GM18858 (cell line): ENCODE results near the gene NFXL1.
"Not testable (repeated sequence)": the region's sequence is repeated elsewhere in the genome, so short reads cannot be mapped to it uniquely, and the experiment has no call there.

ENCODE experiments used
- ATAC-seq: cut with Tn5 transposase; IDR thresholded peaks from one replicate; pipeline ENCODE4 v1.9.1; 2021; ENCODE audit not compliant: unreplicated experiment

The NFXL1 gene

DNA sequence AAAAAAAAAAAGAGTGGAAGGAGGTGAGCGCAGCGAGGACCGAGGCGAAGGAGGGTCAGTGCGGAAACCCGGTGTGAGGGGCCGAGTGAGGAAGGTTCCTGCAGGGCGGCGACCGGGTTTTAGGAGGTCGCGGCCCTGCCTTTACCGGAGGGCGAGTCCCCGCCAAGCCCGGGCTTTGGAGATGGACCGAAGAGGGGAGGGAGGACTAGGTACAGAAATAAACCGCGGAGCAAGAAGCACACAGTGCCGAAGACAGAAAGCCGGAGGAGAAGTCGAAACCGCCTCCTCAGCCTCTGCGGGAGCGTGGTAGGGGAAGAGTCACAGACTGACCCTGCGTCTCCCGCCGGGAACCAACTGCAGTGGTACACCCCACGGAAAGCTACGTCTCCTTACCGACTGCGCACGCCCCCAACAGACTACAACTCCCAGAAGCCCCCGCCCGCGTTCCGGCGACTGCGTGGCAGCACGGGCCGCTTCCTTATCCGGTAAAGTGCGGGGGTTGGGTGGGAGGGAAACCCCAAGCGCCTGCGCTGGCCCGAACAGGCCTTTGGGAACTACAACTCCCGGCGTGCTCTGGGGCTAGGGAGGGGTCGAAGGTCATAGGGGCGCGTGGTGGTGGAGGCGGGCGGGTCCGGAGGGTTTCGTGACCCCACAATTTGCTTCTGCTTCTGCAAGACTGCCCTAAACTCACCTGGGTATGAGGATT, at the start of gene NFXL1:
Gene NFXL1 (minus strand): TSS at position 364 of the 706 bp plus-strand sequence. CDS start 380 bp downstream, outside the sequence.
- peak; percentile 95 for ATAC-seq

DNA sequence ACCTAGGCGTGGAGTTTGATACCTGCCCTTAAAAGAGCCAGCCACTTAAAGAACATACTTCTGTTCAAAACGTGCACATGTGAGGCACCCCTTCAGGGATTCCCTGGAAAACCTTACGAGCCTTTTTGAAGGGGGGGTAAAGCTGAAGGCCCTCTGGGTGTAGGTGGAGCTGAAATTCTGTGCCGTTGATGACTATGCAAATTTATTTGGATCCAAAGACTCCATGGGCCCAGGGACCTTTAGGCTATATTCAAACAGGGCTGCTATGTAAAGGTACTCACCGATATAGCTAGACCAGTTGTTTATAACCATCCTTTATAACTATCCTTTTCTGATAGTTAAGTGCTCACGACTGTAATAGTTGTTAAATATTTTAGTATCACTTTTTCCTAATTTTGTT, 40.3 kb upstream of the NFXL1 start:
- ATAC-seq, result no peak

DNA sequence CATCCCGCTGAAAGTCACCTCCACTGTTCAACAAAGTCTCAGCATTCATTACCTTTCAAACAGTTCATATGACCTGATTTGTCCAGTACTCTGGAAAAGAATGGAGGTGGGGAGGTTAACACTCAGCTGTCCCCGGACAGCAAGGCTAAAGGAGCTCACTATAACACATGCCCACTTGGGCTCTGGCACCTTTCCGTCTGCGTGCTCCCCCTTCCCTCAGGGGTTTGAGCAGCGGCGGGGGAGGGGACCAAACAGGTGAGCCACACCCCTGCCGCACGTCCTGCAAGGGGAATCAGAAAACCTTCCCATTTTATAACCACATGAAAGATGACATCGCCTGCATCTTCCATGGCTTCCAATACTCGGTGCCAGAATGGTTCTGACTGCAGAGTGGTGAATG, 39.9 kb upstream of the NFXL1 start:
- no peak for ATAC-seq

DNA sequence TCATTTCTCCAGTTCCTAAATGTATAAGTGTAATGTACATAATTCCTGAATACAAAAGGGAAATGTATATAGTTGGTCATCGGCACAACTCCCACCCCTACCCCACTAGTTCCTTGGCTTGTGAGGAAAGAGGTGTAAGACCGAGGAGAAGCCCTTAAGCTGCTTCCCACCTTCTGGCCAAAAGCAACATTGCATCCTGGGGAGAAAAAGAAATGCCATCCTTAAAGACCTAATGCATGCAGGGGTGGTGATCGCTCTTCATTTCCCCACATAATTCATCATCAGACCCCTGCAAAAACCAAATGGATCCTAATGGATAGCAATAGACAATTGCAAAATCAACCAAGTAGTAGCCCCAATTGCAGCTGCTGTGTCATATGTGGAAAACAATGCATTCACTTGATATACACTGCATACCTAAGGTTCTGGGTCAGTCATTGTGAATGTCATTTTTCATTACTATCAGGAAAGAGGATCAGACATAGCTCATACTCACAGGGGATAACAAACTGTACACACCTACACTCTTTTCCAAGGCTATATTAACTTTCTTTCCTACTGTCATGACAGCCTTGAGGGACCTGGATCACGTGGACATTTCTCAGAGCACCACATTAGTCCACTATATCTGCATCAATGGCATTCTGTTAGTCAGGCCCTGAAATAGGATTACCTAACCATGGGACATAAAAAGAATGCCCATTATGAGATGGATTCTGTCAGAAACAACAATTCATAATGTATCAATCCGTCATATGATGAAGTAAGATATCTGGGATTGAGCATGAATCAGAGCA, 31.7 kb upstream of the NFXL1 start:
- no peak for ATAC-seq

DNA sequence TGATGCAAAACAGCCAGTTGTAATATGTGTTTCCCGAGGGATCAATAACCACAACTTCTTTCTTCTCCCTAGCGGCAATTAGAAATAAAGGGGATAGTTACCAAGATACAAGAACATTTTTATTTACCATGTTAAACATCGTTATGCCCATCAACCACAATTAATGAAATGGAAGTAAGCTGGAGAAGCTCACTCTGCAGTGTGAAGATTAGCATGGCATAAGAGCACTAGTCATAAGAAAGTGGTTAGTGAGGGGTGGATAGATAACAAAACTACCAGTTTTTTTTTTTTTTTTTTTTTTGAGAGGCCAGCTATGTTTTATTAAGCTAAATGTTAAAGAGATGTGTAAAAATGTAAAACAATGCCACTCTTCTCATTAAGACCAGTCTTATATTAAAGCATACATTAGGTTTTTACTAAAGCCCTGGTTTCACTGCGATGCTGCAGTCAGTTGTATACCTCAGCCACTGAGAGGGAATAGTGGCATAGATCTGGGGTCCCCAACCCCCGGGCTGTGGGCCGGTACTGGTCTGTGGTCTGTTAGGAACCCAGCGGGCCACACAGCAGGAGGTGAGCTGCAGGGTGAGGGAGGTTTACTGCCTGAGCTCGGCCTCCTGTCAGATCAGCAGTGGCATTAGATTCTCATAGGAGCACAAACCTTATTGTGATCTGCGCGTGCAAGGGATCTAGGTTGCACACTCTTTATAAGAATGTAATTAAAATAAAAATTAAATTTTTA, 27.9 kb upstream of the NFXL1 start:
- no peak for ATAC-seq

DNA sequence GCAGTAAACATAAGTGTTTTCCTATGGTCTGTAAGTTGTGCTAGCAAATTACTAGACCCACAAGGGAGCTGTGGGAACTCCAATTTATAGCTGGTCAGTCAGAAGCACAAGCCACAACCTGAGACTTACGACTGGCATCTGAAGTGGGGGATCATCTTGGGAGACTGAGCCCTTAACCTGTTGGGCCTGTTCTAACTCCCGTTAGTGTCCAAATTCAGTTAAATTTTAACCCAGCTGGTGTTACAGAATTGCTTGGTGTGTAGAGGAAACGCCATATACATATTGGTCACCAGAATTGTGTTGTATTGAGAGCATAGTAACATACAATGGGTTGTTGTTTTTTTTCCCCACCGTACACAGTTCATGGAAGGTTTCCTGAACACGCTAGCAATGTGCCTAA, 25.1 kb upstream of the NFXL1 start:
- ATAC-seq, result no peak

DNA sequence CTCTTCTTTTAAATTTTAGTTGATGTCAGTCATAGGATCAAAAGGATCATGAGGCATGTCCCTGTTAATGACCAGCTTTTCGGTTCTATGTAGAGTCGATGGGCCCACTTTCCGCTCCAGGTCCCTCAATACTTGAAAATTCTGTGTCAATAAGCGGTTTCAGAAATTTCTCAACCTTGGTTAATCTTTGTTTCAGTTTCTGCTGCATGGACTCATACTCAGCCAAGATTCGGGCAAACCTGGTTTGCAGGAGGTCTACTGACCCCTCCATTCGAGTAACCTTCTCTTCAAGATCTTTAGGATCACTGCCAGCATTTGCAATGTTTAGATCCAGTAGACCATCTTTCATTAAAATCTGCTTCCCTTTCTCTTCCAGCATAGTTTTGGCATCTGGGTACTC, 22.0 kb upstream of the NFXL1 start:
- no peak for ATAC-seq

DNA sequence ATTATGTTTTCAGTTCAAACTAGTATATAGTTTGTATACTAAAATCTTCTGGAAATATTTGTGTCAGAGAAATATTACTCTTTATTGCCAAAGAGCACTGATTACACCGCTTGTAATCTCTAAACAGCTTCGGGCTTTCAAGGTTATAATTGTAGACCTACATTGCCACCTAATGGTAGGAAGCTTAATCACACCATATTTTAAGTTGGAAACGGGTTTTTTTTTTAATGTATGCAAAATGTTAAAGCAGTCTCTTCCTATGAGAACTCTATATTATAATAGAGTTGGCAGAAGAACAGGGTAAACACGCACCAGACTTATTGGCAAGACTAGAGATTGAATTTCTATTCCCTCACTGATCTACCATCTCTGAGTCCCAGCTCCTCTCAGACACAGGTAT, 19.5 kb upstream of the NFXL1 start:
- peak; percentile 59 for ATAC-seq

DNA sequence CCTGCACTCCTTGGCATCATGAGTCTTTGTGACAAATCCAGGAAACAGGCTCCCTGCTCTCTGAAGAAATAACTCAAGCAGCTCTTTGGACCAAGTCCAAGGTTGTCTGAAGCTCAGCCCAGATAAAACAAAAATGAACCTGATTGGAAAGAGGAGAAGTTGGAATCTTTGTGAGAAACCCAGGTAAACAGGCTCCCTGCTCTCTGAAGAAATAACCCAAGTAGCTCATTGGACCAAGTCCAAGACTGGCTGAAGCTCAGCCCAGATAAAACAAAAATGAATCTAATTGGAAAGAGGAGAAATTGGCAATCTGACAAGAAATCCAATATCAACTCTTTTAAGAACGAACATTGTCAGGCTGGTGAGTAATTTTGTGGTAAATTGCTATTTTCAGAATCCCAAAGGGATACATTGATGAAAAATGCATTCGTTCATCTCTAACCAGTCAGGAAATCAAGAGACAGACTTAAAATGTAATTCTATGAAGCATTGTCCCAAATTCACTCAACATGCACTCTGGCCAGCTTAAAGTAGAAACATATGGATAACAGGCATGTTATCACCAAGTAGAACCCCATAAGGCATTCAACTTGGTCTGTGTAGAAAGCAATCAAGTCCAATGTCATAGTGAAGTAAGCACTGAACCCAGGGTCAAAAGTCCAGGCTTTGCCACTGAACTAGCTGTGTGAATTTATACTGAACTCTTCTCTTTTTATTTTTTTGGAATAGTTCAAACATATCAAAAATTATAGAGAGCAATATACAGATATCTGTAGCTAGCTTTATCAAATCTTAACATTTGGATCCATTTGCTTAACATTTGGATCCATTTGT, 16.8 kb upstream of the NFXL1 start:
- no peak for ATAC-seq

DNA sequence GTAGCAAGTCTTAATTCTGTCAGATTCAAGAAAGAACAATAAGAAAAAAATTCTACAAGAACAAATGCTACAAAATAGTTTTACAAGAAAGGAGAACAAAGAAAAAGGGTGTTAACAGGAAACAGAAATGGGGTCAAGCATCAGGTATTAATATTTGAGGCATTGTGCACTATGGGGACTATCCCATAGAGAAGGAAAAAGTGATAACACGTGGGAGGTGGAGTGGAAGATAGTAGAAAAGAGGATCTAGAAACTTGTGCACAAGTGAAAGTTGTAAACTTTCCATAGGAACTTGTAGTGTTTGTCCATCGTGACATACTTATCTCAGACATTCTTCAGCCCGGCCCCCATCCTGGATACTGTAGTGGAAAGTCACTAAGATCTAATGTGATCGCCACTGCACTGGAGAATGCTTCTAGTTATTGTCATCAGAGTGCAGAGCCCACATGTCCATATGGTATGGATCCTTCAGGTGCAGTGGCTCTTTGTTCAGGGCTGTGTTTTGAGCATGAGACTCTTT, 15.4 kb upstream of the NFXL1 start:
- ATAC-seq, result no peak

DNA sequence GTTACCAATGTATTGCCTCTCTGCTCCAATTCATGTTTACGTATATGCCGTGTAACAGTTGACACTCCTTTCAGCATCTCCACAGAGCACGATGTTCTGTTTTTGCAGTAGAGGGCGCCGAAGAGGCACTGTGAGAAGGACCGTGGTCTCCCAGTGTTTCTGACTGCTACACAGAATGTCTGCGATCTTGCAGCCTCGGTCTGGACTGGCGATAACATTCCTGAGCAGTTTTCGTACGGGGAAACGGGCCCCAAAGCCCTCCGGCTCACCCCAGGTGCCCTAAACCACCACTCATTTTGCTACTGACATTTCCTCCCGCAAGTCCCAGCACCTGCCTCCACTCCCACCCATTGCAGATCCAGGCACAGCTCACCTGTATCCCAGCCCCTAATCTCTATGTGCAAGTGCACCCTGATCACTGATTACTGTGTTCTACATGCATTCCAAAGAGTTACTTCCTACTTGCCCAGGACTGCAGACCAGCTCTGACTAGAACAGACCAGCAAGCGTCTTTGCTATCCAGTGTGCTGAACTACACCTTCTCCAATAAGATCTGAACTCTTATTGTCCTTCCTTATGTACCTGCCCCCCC, 12.4 kb upstream of the NFXL1 start:
- peak; percentile 90 for ATAC-seq

DNA sequence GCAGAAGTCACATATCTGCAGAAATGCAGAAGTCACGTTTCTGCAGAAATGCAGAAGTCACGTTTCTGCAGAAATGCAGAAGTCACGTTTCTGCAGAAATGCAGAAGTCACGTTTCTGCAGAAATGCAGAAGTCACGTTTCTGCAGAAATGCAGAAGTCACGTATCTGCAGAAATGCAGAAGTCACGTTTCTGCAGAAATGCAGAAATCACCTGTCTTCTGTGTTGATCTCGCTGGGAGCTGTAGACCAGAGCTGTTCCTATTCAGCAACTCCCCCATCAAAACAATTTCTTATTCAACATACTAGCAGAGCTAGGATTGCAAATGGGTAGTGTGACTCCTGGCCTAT, 8.9 kb upstream of the NFXL1 start:
- ATAC-seq, result not testable (repeated sequence)

DNA sequence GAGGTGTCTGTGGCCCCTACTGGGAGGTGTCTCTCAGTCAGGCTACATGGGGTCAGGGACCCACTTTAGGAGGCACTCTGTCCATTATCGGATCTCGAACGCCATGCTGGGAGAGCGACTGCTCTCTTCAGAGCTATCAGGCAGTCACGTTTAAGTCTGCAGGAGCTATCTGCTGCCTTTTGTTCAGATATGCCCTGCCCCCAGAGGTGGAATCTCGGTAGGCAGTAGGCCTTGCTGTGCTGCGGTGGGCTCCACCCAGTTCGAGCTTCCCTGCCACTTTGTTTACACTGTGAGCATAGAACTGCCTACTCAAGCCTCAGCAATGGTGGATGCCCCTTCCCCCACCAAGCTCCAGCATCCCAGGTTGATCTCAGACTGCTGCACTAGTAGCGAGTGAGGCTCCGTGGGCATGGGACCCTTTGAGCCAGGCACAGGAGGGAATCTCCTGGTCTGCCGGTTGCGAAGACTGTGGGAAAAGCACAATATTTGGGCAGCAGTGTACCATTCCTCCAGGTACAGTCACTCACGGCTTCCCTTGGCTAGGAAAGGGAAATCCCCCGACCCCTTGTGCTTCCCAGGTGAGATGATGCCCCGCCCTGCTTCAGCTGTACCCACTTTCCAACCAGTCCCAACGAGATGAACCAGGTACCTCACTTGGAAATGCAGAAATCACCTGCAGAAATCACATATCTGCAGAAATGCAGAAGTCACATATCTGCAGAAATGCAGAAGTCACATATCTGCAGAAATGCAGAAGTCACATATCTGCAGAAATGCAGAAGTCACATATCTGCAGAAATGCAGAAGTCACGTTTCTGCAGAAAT, 8.3 kb upstream of the NFXL1 start:
- not testable (repeated sequence) for ATAC-seq

DNA sequence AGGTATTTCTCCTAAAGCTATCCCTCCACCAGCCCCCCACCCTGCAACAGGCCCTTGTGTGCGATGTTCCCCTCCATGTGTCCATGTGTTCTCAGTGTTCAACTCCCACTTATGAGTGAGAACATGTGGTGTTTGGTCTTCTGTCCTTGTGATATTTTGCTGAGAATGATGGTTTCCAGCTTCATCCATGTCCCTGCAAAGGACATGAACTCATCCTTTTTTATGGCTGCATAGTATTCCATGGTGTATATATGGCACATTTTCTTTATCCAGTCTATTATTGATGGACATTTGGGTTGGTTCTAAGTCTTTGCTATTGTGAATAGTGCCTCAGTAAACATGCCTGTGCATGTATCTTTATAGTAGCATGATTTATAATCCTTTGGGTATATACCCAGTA, 2.8 kb upstream of the NFXL1 start:
- ATAC-seq, result not testable (repeated sequence)

DNA sequence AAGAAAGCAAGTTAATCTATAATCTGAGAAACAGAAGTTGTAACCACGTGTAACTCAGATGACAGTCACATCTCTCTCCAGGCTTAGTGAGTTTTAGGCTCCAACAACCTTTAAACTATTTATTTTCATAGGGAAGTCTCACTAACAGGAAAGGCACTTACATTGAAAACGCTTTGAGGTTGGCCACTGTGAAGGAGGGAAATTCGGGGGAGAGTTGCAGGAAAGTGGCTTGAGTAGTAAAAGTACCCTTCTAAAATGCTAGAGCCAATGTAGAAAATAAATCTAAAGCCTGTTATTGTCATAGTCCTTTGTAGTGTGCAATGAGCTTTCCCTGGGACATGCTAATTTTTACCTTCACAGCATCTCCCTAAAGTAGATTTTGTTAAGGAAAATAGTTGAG, 995 bp upstream of the NFXL1 start:
- ATAC-seq, result no peak

DNA sequence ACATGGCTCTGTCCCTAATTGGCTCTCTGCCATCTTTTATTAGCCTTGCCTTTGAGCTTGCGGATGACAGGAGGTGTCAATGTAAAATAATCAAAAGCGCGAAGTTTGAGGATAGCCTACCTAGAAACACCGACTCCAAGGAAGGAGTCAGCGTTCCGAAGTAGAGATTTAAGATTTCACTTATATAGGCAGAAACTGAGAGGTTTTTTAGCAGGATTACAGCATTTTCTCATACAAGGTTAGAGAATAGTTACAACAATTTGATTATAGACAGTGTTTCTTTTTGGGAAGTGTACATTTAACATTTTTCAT, 499 bp upstream of the NFXL1 start:
- peak; percentile 7 for ATAC-seq

DNA sequence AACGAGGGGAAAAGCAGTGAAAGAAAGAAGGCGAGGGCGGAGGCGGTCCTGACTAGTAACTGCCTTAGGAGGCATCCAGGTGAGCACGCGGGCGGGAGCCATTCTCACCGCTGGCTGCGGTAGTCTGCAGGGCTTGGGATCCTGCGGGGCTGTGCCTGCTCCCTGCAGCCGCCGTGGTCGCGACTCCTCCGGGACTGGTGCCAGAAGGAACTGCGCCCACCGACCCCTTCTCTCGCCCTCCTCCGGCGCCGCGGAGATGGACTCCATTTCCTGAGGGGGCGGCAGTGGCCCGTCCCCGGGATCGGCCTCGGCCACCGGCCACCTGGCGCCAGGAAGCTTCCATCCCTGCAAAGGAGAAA, 543 bp downstream of the NFXL1 start:
- ATAC-seq, result peak; percentile 6

DNA sequence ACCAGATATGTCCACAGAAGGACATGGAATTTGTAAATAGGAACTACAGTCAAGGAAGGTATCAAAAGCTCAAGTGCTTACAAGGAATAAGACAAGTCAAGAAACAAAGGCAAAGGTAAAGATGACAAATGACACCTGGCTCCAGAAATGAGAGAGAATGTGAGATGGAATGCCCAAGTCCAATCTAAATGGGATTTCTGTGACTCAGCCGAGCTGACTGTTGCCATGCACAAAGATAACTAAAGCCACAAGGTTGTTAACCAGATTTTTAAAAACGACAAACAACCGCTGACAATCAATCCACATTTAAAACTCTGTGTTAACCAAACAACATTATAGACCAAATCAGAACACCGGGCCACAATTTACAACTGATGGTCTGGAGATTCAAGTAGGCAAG, 1.1 kb downstream of the NFXL1 start:
- ATAC-seq, result no peak

DNA sequence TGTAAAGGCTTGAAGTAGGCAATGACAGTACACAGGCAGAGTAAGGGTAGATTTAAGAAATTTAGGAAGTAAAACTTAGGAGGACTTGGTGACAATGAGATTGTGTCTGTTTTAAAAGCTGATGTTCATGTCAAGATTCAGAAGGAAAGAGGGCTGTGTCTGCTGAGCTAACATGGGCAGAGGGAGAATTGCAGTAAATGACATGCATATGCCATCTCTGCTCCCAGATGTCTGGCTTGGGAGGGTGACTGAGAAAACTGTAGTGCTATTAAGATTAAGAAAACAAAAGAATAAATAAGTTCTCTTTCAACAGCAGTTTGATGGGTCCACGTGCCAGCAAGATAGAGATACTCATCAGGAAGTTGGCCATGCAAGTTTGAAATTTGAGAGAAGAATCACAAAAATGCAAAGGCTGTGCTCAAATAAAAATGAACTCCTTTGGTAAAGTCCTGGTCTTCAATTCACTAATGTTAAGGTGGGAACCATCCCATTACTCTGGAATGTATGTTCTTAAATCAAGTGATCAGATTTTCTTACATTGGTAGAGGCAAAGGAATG, 7.2 kb downstream of the NFXL1 start:
- no peak for ATAC-seq

DNA sequence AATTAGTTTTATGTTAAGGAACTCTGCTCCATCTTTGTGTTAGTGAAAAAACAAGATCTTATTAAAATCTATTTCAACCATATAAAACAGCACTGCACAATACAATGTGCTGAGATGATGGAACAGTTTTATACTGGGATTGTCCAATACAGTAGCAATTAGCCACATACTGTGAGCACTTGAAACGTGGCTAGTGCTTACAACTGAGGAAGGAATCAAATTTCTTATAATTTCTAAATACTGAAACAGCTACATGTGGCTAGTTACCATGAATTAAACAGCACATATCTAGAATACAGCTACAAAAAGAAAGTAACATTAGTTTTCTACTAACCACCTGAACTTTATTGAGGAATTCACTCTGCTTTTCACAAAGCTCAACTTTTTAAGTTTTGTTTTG, 14.7 kb downstream of the NFXL1 start:
- no peak for ATAC-seq
